LNCAP (cell line): ENCODE measurements around the gene STON1.
A peak's percentile ranks its signal among the peaks of the same experiment; 100 is the strongest.

Experiments
- TF ChIP-seq, protein P1 (sequence below): fragments of 450-650 bp; IDR thresholded peaks from 2 replicates; pipeline ENCODE4 v1.5.1; 2017; ENCODE audit warnings: mild to moderate bottlenecking

The STON1 gene

DNA sequence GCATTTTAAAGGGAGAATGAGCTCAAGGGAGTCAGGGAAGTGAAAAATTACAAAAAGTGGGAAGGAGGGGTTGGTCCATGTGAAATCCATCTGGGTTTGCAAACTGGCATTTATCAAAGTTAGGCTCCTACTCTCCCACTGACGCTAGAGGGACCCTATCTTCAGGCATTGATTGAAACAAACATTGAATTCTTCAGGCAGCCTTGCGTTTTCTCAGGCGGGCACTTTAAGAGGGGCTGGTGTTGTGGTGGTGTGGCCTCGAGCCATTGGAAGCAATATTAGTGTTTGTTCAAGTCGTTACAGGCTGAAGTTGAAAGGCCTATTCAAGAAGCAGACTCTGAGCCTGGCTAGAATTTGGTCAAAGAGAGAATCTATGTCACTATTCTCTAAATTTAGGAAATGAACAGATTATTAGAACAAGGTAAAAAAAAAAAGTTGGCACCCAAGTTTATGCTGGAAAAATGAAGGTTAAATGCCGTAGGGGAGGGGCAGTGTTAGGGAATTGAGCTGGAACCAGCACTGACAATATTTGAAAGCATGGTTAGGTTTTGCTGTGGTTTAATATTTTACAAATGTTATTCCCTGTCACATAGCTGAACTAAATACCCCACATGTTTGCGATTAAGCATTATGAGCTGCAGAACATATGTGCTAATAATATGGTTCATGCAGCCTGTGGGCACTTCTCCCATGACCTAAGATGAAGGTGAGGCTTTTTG is 36.8 kb downstream of the STON1 start:
- TF ChIP-seq, protein P1, sequence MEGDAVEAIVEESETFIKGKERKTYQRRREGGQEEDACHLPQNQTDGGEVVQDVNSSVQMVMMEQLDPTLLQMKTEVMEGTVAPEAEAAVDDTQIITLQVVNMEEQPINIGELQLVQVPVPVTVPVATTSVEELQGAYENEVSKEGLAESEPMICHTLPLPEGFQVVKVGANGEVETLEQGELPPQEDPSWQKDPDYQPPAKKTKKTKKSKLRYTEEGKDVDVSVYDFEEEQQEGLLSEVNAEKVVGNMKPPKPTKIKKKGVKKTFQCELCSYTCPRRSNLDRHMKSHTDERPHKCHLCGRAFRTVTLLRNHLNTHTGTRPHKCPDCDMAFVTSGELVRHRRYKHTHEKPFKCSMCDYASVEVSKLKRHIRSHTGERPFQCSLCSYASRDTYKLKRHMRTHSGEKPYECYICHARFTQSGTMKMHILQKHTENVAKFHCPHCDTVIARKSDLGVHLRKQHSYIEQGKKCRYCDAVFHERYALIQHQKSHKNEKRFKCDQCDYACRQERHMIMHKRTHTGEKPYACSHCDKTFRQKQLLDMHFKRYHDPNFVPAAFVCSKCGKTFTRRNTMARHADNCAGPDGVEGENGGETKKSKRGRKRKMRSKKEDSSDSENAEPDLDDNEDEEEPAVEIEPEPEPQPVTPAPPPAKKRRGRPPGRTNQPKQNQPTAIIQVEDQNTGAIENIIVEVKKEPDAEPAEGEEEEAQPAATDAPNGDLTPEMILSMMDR, result peak; percentile 15; the same call in 1 of the 2 replicates

DNA sequence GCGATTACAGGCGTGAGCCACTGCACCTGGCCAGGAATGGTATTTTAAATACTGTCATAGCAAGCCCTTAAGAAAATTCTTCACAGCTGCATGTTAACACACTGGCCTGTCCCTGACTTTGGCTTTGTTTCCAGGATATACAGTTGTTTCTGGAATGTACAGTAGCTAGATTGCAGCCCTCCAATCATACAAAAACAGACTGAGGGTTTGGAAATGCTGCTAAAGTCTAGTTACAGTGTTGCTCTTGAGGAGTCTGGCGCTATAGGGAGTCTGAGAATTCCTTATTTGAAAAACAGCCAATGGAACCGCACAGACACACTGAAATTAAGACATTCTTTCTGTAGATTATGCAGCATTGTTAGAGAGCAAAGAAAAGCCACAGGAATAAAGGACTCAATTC is 37.7 kb downstream of the STON1 start:
- TF ChIP-seq, protein P1, result no peak

DNA sequence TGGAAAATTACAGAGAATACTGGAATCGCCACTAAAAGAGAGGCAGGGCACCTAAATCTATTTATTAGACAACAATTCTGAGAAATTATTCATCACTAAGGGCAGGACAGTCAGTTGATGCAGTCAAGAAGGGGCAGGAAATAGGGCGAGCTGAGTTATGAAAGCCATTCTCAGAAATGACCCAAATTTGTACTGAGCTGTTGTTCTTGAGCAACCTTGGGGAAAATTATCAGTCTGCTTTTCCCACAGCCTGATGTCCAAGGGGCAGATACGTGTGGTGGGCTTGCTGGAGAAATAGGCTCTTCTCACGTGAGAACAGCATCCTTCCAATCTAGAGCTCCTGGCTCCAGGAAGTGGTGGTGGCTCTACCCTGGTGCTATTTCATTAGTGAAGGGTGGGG is 38.6 kb downstream of the STON1 start:
- TF ChIP-seq, protein P1, result no peak

DNA sequence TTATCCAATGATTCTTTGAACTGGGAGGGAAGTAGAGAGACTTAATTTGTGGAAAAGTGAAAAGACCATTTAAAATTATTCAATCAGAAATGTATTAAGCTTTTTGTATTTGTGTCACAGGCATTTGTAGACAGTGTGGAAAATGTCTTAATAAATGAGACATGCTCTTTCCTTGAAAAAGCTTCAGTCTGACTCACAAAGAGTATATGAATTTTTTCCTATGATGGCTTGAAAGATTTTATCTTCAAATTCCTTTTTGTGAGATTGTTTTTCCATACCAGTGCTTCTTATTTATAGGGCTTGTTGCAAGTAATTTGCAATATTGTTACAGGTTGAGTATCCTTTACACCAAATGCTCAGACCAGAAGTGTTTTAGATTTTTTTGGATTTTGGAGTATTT is 39.5 kb downstream of the STON1 start:
- TF ChIP-seq, protein P1, result no peak

DNA sequence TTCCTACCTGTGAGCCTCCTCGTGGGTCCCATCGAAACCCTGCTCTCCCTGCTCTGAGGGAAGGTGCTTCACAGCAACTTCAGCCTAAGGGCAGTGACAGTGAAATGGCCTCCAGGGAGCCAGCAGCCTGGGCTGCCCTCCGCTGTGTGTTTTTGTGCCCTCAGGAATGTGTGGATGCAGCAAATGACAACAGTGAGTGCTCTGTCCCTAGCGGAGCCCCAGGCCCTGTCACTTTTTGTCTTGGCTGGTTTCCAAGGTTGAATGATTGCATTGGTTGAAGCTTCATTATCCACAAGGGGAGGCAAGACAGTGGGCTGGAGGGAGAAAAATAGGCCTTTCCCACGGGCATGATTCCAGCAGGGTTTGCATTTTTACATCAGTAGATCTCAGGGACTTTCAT is 42.9 kb downstream of the STON1 start:
- TF ChIP-seq, protein P1, result no peak

DNA sequence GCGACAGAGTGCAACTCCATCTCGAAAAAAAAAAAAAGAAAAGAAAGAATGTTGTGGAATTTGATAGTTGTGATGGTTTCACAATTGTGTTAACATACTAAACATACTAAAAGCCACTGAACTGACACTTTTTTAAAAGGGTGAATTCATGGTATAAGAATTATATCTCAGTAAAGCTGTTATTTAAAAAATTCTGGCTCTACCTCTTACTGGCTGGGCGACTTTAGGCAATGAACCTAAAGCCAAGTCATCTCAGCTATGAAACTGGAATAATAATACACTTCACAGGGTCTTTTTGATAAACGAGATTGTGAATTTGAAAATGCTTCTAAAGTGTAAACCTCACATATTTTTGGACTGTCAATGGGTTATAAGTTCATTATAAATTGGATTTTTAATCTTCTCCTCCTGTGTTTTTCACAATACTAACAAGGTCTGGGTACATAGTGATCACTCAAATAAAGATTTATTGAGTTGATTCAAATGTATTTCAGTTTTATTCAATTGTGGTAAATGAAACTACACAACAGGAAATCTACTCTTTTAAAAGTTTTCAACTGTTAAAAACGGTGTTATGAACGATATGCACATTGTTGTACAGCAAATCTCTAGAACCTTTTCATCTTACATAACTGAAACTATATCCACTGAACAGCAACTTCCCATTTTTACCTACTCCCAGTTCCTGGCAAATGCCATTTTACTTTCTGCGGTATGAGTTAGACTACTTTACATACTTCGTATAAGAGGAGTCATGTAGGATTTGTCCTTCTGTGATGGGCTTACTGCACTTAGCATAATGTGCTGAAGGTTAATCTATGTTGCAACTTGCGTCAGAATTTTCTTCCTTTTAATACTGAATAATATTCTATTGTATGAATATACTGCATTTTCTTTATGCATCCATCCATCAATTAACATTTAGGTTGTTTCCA is 44.7 kb downstream of the STON1 start:
- TF ChIP-seq, protein P1, result no peak

DNA sequence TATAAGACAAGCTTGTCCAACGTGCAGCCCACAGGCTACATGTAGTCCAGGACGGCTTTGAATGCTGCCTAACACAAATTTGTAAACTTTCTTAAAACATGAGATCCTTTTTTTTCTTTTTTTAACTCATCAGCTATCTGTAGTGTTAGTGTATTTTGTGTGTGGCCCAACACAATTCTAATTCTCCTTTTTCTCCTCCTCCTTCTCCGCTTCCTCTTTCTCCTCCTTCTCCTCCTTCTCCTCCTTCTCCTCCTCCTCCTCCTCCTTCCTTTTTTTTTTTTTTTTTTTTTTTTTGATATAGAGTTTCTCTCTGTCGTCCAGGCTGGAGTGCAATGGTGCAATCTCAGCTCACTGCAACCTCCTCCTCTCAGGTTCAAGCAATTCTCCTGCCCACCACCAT is 48.4 kb downstream of the STON1 start:
- TF ChIP-seq, protein P1, result no peak
